ENCODE results near the gene LRR1.

DNA sequence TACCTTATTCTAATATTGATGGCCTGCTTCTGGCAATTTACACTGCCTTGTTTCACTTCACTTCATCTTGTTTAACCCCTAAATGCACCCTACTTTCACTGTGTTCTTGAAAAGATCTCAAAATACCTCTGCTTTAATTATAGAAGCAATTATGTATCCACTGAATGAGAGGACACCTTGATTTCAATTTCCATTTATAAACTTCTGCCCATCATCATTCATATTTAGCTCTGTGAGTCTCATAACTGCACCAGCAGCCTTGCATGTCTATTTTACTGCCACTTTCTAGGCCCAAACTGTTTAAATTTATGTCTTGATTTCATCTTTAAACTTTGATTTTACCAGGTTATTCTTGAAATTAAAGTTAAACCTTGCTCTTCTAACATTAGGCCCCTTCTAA lies 43.4 kb downstream of the LRR1 start:
- TF ChIP-seq, protein P1, sequence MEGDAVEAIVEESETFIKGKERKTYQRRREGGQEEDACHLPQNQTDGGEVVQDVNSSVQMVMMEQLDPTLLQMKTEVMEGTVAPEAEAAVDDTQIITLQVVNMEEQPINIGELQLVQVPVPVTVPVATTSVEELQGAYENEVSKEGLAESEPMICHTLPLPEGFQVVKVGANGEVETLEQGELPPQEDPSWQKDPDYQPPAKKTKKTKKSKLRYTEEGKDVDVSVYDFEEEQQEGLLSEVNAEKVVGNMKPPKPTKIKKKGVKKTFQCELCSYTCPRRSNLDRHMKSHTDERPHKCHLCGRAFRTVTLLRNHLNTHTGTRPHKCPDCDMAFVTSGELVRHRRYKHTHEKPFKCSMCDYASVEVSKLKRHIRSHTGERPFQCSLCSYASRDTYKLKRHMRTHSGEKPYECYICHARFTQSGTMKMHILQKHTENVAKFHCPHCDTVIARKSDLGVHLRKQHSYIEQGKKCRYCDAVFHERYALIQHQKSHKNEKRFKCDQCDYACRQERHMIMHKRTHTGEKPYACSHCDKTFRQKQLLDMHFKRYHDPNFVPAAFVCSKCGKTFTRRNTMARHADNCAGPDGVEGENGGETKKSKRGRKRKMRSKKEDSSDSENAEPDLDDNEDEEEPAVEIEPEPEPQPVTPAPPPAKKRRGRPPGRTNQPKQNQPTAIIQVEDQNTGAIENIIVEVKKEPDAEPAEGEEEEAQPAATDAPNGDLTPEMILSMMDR (IDR thresholded peaks at IDR 0.05): no peak
- no peak for TF ChIP-seq POLR2A (IDR thresholded peaks at IDR 0.05)
